B cell (primary cell): ENCODE results near the gene SLC40A1. TPM values are rescaled to one million over a fixed set of nuclear protein-coding genes. Genes with fewer than 3 reads are reported as not detected.
"Not testable (repeated sequence)": the region's sequence is repeated elsewhere in the genome, so short reads cannot be mapped to it uniquely, and the experiment has no call there.

Source experiments
- ATAC-seq: fragments of 200-7000 bp; cut with Tn5 transposase; one replicate; pipeline ENCODE4 v1.10.0; 2021; ENCODE audit warnings: low read depth, mild to moderate bottlenecking, moderate number of reproducible peaks, moderate library complexity
- CTCF ChIA-PET: fragments of 350-600 bp; sonication (Branson Sonifier 250); formaldehyde crosslinking; loops from one replicate; lab custom pipeline; 2021; ENCODE audit warnings: antibody characterized with exemption, inconsistent platforms; lab: Charles Lee
- POLR2A ChIA-PET: fragments of 350-600 bp; sonication (Branson Sonifier 250); formaldehyde crosslinking; loops from one replicate; lab custom pipeline; 2021; ENCODE audit warnings: antibody characterized with exemption; lab: Charles Lee
- DNase-seq: peaks from one replicate; pipeline ENCODE4 v3.0.0; 2013
- H2AFZ ChIP-seq: 2 replicates; pipeline ENCODE4 v1.6.1; 2012; ENCODE audit warnings: mild to moderate bottlenecking, low read depth, low read length; ENCODE audit not compliant: insufficient read depth, poor library complexity, severe bottlenecking
- H3K27ac ChIP-seq, 2 donors: 1 replicate in 1 of 2; 2 replicates in 1 of 2; pipeline ENCODE4 v1.5.1; 2012 to 2013; ENCODE audit warnings: low read length in 2 of 2, mild to moderate bottlenecking in 2 of 2, moderate library complexity in 1 of 2
- H3K27me3 ChIP-seq, 4 experiments: fragments of 200-600 bp in 1 of 4; sonication (generic) in 1 of 4; replicated peaks in 1 of 4; 1 replicate in 2 of 4; 2 replicates in 2 of 4; pipeline versions ENCODE4 v1.6.1 to v1.7.0; 2013 to 2016; ENCODE audit warnings: low read length in 3 of 4, mild to moderate bottlenecking in 2 of 4, mixed read lengths in 1 of 4, moderate library complexity in 1 of 4; ENCODE audit not compliant: insufficient read depth in 4 of 4, control insufficient read depth in 3 of 4; ENCODE audit errors: control extremely low read depth in 1 of 4
- H3K36me3 ChIP-seq, 2 experiments: replicated peaks in 1 of 2; 1 replicate in 1 of 2; 2 replicates in 1 of 2; pipeline versions ENCODE4 v1.6.1 to v1.7.1; 2013; ENCODE audit warnings: low read length in 1 of 2; ENCODE audit not compliant: insufficient read depth in 2 of 2, control insufficient read depth in 1 of 2; ENCODE audit errors: control extremely low read depth in 1 of 2, extremely low read depth in 1 of 2
- H3K4me1 ChIP-seq, 2 donors: fragments of 200-600 bp in 1 of 2; sonication (generic) in 1 of 2; 1 replicate in 1 of 2; 2 replicates in 1 of 2; pipeline versions ENCODE4 v1.5.1 to v1.6.1; 2013 to 2017; ENCODE audit warnings: low read length in 2 of 2; ENCODE audit not compliant: control insufficient read depth in 2 of 2, insufficient read depth in 2 of 2
- H3K4me2 ChIP-seq: replicated peaks from 2 replicates; pipeline ENCODE3; 2012; ENCODE audit warnings: mild to moderate bottlenecking, low read depth, low read length; ENCODE audit not compliant: poor library complexity, severe bottlenecking
- H3K4me3 ChIP-seq, 5 experiments: fragments of 200-600 bp in 1 of 5; sonication (generic) in 1 of 5; 1 replicate in 3 of 5; 2 replicates in 2 of 5; pipeline versions ENCODE4 v1.5.1 to v1.7.0; 2011 to 2016; ENCODE audit warnings: low read length in 4 of 5, mild to moderate bottlenecking in 4 of 5, low read depth in 2 of 5, control low read depth in 1 of 5, moderate library complexity in 1 of 5; ENCODE audit not compliant: insufficient read depth in 1 of 5; ENCODE audit errors: control extremely low read depth in 1 of 5, extremely low read depth in 1 of 5
- H3K79me2 ChIP-seq: fragments of 200-600 bp; sonication (generic); one replicate; pipeline ENCODE4 v1.6.0; 2016; ENCODE audit warnings: low read length; ENCODE audit not compliant: control insufficient read depth, insufficient read depth
- H3K9ac ChIP-seq: fragments of 200-600 bp; sonication (generic); 2 replicates; pipeline ENCODE4 v1.6.1; 2017; ENCODE audit warnings: mild to moderate bottlenecking, low read length, moderate library complexity
- H3K9me3 ChIP-seq, 3 donors: one replicate each; pipeline versions ENCODE4 v1.6.1 to v1.7.1; 2013; ENCODE audit warnings: low read length in 2 of 3; ENCODE audit not compliant: control insufficient read depth in 2 of 3, insufficient read depth in 1 of 3; ENCODE audit errors: control extremely low read depth in 1 of 3
- H4K20me1 ChIP-seq: 2 replicates; pipeline ENCODE4 v1.6.0; 2012; ENCODE audit warnings: mild to moderate bottlenecking, low read length; ENCODE audit not compliant: insufficient read depth, control insufficient read depth, poor library complexity, severe bottlenecking
- H3K27ac Mint-ChIP-seq: one replicate; pipeline ENCODE4 v1.8.0; 2021; ENCODE audit warnings: mixed read lengths
- H3K27me3 Mint-ChIP-seq: one replicate; pipeline ENCODE4 v1.8.0; 2021; ENCODE audit warnings: mixed read lengths
- H3K4me1 Mint-ChIP-seq: one replicate; pipeline ENCODE4 v1.8.0; 2021; ENCODE audit warnings: mixed read lengths
- H3K4me3 Mint-ChIP-seq: one replicate; pipeline ENCODE4 v1.8.0; 2021; ENCODE audit warnings: mixed read lengths
- H3K9me3 Mint-ChIP-seq: one replicate; pipeline ENCODE4 v1.8.0; 2022; ENCODE audit warnings: mixed read lengths; ENCODE audit not compliant: insufficient read depth
- EZH2 ChIP-seq: IDR thresholded peaks from 2 replicates; pipeline ENCODE4 v1.6.1; 2012; ENCODE audit warnings: borderline replicate concordance, low read depth, mild to moderate bottlenecking, moderate library complexity, low read length; ENCODE audit not compliant: insufficient read depth, poor library complexity, severe bottlenecking
- WGBS: methylation state at CpG from one replicate; pipeline ENCODE4 v1.1.5; 2013; ENCODE audit warnings: missing lambda C conversion rate; ENCODE audit not compliant: insufficient coverage; 5-methylcytosine and 5-hydroxymethylcytosine counted together
- intact Hi-C: fragments of 100-400 bp; cut with micrococcal nuclease; formaldehyde crosslinking; loops from one replicate; pipeline ENCODE4 v1.10.0; 2022
- polyA plus RNA-seq: library from polyadenylated mRNA; depleted of rRNA; stranded (reverse); fragments of >200 nt; gene quantifications from 2 replicates; pipeline ENCODE4 v1.2.3, GENCODE V29; 2012
- total RNA-seq, 2 donors: library from RNA; stranded (reverse); fragments of 120-200 nt in 1 of 2; gene quantifications; 1 replicate in 1 of 2; 2 replicates in 1 of 2; pipeline versions ENCODE4 v1.2.3 to v1.2.4, GENCODE V29; 2013 to 2022
- TF ChIP-seq, protein P1 (sequence below): fragments of 200-600 bp; IDR thresholded peaks from one replicate; pipeline ENCODE4 v1.8.0; 2022; ENCODE audit warnings: antibody characterized with exemption, mild to moderate bottlenecking

The SLC40A1 gene
- total and polyA plus RNA-seq, 2 donors (not counting 1 experiment from before 2014, with no cell fraction given) = 0.07 to 0.39 TPM

GRCh38 chr2:189608170-189608569, 27.6 kb upstream of the SLC40A1 start:
- ATAC-seq (no peak), DNase-seq (no peak)
- Histone ChIP-seq H4K20me1 (no peaks in the 10 kb centered on the region), H3K4me1 (no peaks in the 10 kb centered on the region), H3K9ac (no peak overlapping the region), H3K4me2 (no peak overlapping the region), H3K36me3 (no peaks in the 10 kb centered on the region), H2AFZ (no peak overlapping the region), H3K9me3 (no peaks in the 10 kb centered on the region), H3K27me3 (peaks cover 0 to 4% (median 0%) of the 10 kb centered on the region in 4 experiments), H3K4me3 (no peak overlapping the region), H3K27ac (no peak overlapping the region), H3K79me2 (no peaks in the 10 kb centered on the region)
- no peaks in the 10 kb centered on the region for H3K9me3 Mint-ChIP-seq
- ChIA-PET CTCF (interaction anchor here (1.4 kb wide), 1 partner anchor 9 kb away, joined by 3 read pairs; no protein-coding TSS in a partner anchor), POLR2A (no interaction called here)
- WGBS = no CpG with 5 or more reads among the region's 4 CpGs
- H3K27ac Mint-ChIP-seq = no peak overlapping the region
- no peak for TF ChIP-seq EZH2
- TF ChIP-seq, protein P1, sequence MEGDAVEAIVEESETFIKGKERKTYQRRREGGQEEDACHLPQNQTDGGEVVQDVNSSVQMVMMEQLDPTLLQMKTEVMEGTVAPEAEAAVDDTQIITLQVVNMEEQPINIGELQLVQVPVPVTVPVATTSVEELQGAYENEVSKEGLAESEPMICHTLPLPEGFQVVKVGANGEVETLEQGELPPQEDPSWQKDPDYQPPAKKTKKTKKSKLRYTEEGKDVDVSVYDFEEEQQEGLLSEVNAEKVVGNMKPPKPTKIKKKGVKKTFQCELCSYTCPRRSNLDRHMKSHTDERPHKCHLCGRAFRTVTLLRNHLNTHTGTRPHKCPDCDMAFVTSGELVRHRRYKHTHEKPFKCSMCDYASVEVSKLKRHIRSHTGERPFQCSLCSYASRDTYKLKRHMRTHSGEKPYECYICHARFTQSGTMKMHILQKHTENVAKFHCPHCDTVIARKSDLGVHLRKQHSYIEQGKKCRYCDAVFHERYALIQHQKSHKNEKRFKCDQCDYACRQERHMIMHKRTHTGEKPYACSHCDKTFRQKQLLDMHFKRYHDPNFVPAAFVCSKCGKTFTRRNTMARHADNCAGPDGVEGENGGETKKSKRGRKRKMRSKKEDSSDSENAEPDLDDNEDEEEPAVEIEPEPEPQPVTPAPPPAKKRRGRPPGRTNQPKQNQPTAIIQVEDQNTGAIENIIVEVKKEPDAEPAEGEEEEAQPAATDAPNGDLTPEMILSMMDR = no peak
- no peaks in the 10 kb centered on the region for H3K4me1 Mint-ChIP-seq
- peaks cover 17% of the 10 kb centered on the region for H3K27me3 Mint-ChIP-seq
- no peak overlapping the region for H3K4me3 Mint-ChIP-seq
- intact Hi-C loops = no loop called here

DNA sequence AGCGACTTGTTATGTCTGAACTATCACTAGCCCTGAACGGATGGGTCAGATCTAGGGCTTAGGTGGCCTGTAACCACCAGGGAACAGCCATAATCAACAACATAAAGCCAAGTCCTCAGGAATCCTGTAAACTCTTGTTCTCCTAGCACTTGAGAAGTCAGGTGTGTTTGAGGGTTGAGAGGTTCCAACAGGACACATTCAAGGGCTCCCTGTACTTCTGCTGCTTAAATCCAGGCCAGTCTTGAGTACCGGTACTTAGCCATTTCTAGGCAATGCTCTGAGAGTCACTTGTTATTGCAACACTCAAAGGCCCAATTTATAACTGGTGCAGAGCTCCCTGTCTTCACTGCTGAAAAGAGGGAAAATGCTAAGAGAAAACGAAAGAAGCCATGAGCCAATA, 21.6 kb upstream of the SLC40A1 start:
- Histone ChIP-seq H3K27me3 (peaks cover 0 to 2% (median 0%) of the 10 kb centered on the region in 4 experiments), H3K27ac (no peak overlapping the region), H4K20me1 (no peaks in the 10 kb centered on the region), H3K4me1 (no peaks in the 10 kb centered on the region), H3K4me2 (no peak overlapping the region), H2AFZ (no peak overlapping the region), H3K36me3 (no peaks in the 10 kb centered on the region), H3K9me3 (no peaks in the 10 kb centered on the region), H3K9ac (no peak overlapping the region), H3K79me2 (no peaks in the 10 kb centered on the region), H3K4me3 (no peak overlapping the region)
- Mint-ChIP-seq H3K4me1 (no peaks in the 10 kb centered on the region), H3K27me3 (peaks cover 9% of the 10 kb centered on the region), H3K4me3 (no peak overlapping the region), H3K27ac (no peak overlapping the region), H3K9me3 (no peaks in the 10 kb centered on the region)
- DNase-seq (no peak), ATAC-seq (no peak)
- POLR2A ChIA-PET = no interaction called here
- TF ChIP-seq, protein P1 = no peak
- TF ChIP-seq EZH2 = no peak
- intact Hi-C loops = no loop called here
- CTCF ChIA-PET = no interaction called here
- 100% methylated on average over 1 of the region's 4 CpGs for WGBS

DNA sequence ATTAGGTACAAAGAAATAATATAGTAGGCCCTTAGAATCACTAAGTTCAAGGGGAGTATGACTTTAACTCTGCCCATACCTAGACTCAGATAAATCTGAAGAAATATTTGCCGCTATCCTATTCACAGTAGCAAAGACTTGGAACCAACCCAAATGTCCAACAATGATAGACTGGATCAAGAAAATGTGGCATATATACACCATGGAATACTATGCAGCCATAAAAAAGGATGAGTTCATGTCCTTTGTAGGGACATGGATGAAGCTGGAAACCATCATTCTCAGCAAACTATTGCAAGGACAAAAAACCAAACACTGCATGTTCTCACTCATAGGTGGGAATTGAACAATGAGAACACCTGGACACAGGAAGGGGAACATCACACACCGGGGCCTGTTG, 21.1 kb upstream of the SLC40A1 start:
- H3K9me3 Mint-ChIP-seq, H3K36me3 ChIP-seq, H3K27me3 ChIP-seq, intact Hi-C loops, H3K27me3 Mint-ChIP-seq, H3K9ac ChIP-seq, H2AFZ ChIP-seq, H4K20me1 ChIP-seq, H3K9me3 ChIP-seq, CTCF ChIA-PET, H3K27ac ChIP-seq, H3K4me3 ChIP-seq, H3K4me1 ChIP-seq, ATAC-seq, H3K27ac Mint-ChIP-seq, H3K79me2 ChIP-seq, H3K4me3 Mint-ChIP-seq, H3K4me1 Mint-ChIP-seq, H3K4me2 ChIP-seq, POLR2A ChIA-PET, DNase-seq: not testable (repeated sequence)
- WGBS = no CpG with 5 or more reads among the region's 2 CpGs
